DND-41 (cell line): ENCODE data around the gene SLC39A11.

Experiments
- ATAC-seq: fragments of 200-7000 bp; cut with Tn5 transposase; 3 replicates; pipeline ENCODE4 v1.9.1; 2021; ENCODE audit warnings: low read depth; ENCODE audit not compliant: insufficient read depth
- DNase-seq: peaks from one replicate; pipeline ENCODE4 v3.0.0-alpha.2; 2020
- H2AFZ ChIP-seq: 2 replicates; pipeline ENCODE4 v1.6.0; 2012; ENCODE audit warnings: low read depth, low read length
- H3K27ac ChIP-seq: 2 replicates; pipeline ENCODE4 v1.5.1; 2012; ENCODE audit warnings: low read length, inconsistent platforms
- H3K27me3 ChIP-seq: fragments of 200-600 bp; sonication (generic); 2 replicates; pipeline ENCODE4 v1.6.0; 2012; ENCODE audit warnings: low read length, mild to moderate bottlenecking, inconsistent platforms; ENCODE audit not compliant: insufficient read depth, poor library complexity
- H3K36me3 ChIP-seq: 2 replicates; pipeline ENCODE4 v1.5.1; 2012; ENCODE audit warnings: low read length, inconsistent platforms; ENCODE audit not compliant: insufficient read depth
- H3K4me1 ChIP-seq: 2 replicates; pipeline ENCODE4 v1.5.1; 2012; ENCODE audit warnings: mild to moderate bottlenecking, low read length; ENCODE audit not compliant: insufficient read depth
- H3K4me2 ChIP-seq: 2 replicates; pipeline ENCODE4 v1.6.0; 2012; ENCODE audit warnings: mild to moderate bottlenecking, moderate library complexity, low read length, inconsistent platforms; ENCODE audit not compliant: insufficient read depth
- H3K4me3 ChIP-seq, 2 experiments: fragments of 200-600 bp in 1 of 2; shearing (Covaris generic) in 1 of 2; 2 replicates each; pipeline ENCODE4 v1.5.1; 2012 to 2016; ENCODE audit warnings: inconsistent platforms in 2 of 2, low read length in 2 of 2, mild to moderate bottlenecking in 2 of 2, low read depth in 1 of 2, moderate library complexity in 1 of 2
- H3K79me2 ChIP-seq: 2 replicates; pipeline ENCODE4 v1.6.0; 2012; ENCODE audit warnings: low read length, inconsistent platforms; ENCODE audit not compliant: insufficient read depth
- H3K9ac ChIP-seq: 2 replicates; pipeline ENCODE4 v1.6.0; 2012; ENCODE audit warnings: low read depth, mild to moderate bottlenecking, inconsistent platforms, low read length, moderate library complexity
- H3K9me3 ChIP-seq: 2 replicates; pipeline ENCODE4 v1.5.1; 2012; ENCODE audit warnings: low read length, moderate library complexity, mild to moderate bottlenecking, inconsistent platforms; ENCODE audit not compliant: insufficient read depth, severe bottlenecking
- H4K20me1 ChIP-seq: 2 replicates; pipeline ENCODE4 v1.6.0; 2012; ENCODE audit warnings: low read length; ENCODE audit not compliant: insufficient read depth
- EZH2 ChIP-seq: IDR thresholded peaks from 3 replicates; pipeline ENCODE4 v1.6.1; 2012; ENCODE audit warnings: borderline replicate concordance, low read depth, mild to moderate bottlenecking, moderate library complexity, low read length, inconsistent platforms; ENCODE audit not compliant: severe bottlenecking
- TF ChIP-seq, protein P1 (sequence below): IDR thresholded peaks from 2 replicates; pipeline ENCODE4 v1.5.1; 2012; ENCODE audit warnings: borderline replicate concordance, low read length, moderate library complexity, mild to moderate bottlenecking; ENCODE audit not compliant: poor library complexity, severe bottlenecking; ENCODE audit errors: extremely low read depth

Gene SLC39A11

DNA sequence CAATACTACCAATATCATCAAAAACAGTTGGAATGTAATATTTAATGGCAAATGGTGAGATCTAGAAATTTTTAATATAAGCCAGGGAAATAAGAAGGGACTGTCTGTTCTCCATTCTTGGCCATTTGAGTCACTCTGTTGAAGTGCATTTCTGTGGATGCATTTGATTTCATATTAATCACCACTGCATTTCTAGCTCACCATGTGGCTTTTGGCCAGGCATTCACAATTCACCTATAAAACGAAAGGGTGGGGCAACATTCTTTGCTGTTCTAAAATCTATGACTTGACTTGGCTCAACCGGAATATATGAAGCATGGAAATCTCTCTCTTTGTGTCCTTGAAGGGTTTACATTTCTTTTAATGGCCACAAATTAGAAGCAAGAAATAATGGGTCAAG is 483.0 kb downstream of the SLC39A11 start:
- H3K79me2 ChIP-seq: no peaks in the 10 kb centered on the region
- no peaks in the 10 kb centered on the region for H3K36me3 ChIP-seq
- H3K4me3 ChIP-seq: no peak overlapping the region
- peaks cover 4% of the 10 kb centered on the region for H3K27me3 ChIP-seq
- H3K4me1 ChIP-seq: no peaks in the 10 kb centered on the region
- no peak overlapping the region for H3K27ac ChIP-seq
- H2AFZ ChIP-seq: no peak overlapping the region
- no peaks in the 10 kb centered on the region for H4K20me1 ChIP-seq
- no peaks in the 10 kb centered on the region for H3K9me3 ChIP-seq
- DNase-seq (no peak), ATAC-seq (no peak)
- no peak overlapping the region for H3K9ac ChIP-seq
- no peak for TF ChIP-seq EZH2
- TF ChIP-seq, protein P1, sequence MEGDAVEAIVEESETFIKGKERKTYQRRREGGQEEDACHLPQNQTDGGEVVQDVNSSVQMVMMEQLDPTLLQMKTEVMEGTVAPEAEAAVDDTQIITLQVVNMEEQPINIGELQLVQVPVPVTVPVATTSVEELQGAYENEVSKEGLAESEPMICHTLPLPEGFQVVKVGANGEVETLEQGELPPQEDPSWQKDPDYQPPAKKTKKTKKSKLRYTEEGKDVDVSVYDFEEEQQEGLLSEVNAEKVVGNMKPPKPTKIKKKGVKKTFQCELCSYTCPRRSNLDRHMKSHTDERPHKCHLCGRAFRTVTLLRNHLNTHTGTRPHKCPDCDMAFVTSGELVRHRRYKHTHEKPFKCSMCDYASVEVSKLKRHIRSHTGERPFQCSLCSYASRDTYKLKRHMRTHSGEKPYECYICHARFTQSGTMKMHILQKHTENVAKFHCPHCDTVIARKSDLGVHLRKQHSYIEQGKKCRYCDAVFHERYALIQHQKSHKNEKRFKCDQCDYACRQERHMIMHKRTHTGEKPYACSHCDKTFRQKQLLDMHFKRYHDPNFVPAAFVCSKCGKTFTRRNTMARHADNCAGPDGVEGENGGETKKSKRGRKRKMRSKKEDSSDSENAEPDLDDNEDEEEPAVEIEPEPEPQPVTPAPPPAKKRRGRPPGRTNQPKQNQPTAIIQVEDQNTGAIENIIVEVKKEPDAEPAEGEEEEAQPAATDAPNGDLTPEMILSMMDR: no peak
- H3K4me2 ChIP-seq: no peak overlapping the region

DNA sequence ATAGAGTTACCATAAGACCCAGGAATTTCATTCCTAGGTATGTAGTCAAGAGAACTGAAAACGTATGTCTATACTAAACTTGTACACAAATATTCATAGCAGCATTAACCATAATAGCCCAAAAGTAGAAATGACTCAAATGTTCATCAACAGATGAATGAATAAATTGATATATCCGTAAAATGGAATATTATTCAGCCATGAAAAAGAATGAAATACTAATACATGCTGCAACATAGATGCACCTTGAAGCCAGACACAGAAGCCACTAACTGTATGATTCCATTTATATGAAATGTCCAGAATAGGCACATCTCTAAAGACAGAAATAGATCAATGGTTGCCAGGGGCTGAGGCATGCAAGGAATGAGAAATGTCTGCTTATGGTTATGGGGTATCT is 484.1 kb downstream of the SLC39A11 start:
- H3K79me2 ChIP-seq: no peaks in the 10 kb centered on the region
- no peaks in the 10 kb centered on the region for H3K27me3 ChIP-seq
- ATAC-seq: no peak
- TF ChIP-seq EZH2: no peak
- TF ChIP-seq, protein P1: no peak
- no peak overlapping the region for H3K27ac ChIP-seq
- no peaks in the 10 kb centered on the region for H3K36me3 ChIP-seq
- no peak overlapping the region for H3K4me2 ChIP-seq
- no peaks in the 10 kb centered on the region for H4K20me1 ChIP-seq
- H3K4me1 ChIP-seq: no peaks in the 10 kb centered on the region
- H3K4me3 ChIP-seq: no peak overlapping the region
- H2AFZ ChIP-seq: no peak overlapping the region
- H3K9me3 ChIP-seq: no peaks in the 10 kb centered on the region
- no peak for DNase-seq
- no peak overlapping the region for H3K9ac ChIP-seq

DNA sequence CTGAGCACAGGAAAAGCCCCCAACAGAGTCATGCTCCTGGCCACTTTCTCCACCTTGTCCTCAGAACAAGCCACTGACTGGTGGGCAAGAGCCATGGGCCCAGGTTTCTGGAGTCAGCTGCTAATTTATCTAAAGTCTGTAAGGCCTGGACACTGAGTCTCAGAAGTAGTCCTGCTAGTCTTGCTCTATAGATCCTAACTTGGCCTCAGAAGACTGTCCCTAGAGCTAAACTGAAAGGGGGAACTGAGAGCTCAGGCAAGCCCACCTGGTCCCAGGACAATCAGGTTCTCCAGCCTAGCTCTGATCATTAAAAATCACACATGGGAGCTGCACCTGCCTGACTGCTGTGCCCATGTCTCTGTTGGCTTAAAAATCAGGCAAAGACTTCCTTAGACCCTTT is 485.8 kb downstream of the SLC39A11 start:
- no peak for ATAC-seq
- no peak overlapping the region for H2AFZ ChIP-seq
- H3K4me2 ChIP-seq: no peak overlapping the region
- no peaks in the 10 kb centered on the region for H3K9me3 ChIP-seq
- no peaks in the 10 kb centered on the region for H3K36me3 ChIP-seq
- H4K20me1 ChIP-seq: no peaks in the 10 kb centered on the region
- H3K27ac ChIP-seq: no peak overlapping the region
- no peaks in the 10 kb centered on the region for H3K4me1 ChIP-seq
- TF ChIP-seq, protein P1: no peak
- no peak for TF ChIP-seq EZH2
- no peaks in the 10 kb centered on the region for H3K79me2 ChIP-seq
- H3K9ac ChIP-seq: no peak overlapping the region
- no peak overlapping the region for H3K4me3 ChIP-seq
- DNase-seq: no peak
- no peaks in the 10 kb centered on the region for H3K27me3 ChIP-seq

DNA sequence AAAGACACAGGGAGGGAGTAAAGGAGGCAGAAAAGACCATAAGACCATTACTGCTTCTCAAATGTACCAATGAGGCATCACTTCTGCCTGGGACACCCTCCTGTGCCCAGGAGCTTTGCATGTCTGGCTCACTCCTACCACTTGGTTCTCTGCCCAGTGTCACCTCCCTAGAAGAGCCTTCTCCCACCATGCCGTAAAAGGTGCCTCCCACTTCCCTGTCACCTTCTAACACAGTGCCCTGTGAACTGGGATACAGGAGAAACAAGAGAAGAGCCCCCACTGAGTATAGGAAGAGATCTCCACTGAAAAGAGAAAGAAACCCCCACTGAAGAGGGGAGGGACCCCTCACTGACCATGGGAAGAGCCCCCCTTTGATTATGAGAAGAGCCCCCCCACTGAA is 486.9 kb downstream of the SLC39A11 start:
- no peaks in the 10 kb centered on the region for H3K4me1 ChIP-seq
- no peaks in the 10 kb centered on the region for H4K20me1 ChIP-seq
- no peak overlapping the region for H2AFZ ChIP-seq
- H3K79me2 ChIP-seq: no peaks in the 10 kb centered on the region
- no peaks in the 10 kb centered on the region for H3K36me3 ChIP-seq
- DNase-seq: no peak
- ATAC-seq: no peak
- H3K9me3 ChIP-seq: no peaks in the 10 kb centered on the region
- no peak overlapping the region for H3K9ac ChIP-seq
- no peak overlapping the region for H3K4me3 ChIP-seq
- TF ChIP-seq, protein P1: no peak
- no peak for TF ChIP-seq EZH2
- no peak overlapping the region for H3K27ac ChIP-seq
- no peak overlapping the region for H3K4me2 ChIP-seq
- no peaks in the 10 kb centered on the region for H3K27me3 ChIP-seq
